HepG2 (cell line): ENCODE measurements around the gene MAGEB10. TPM values are rescaled to one million over a fixed set of nuclear protein-coding genes. Genes with fewer than 3 reads are reported as not detected.

Source experiments
- ATAC-seq: fragments of 200-7000 bp; cut with Tn5 transposase; 3 replicates; pipeline ENCODE4 v1.9.1; 2020; ENCODE audit warnings: mild to moderate bottlenecking, moderate library complexity
- BruUV-seq: library from RNA; stranded (reverse); fragments of 400-500 nt; replicated peaks from 2 replicates; lab custom pipeline; 2021; lab: Mats Ljungman, UMichigan
- CTCF ChIA-PET: fragments of 300-600 bp; formaldehyde crosslinking; extraction: SDS; loops from one replicate; lab custom pipeline; 2021; ENCODE audit warnings: low total read pairs, inconsistent platforms, low intra/inter-chr PET ratio; lab: Yijun Ruan, JAX
- POLR2A ChIA-PET: fragments of 350-600 bp; sonication (Branson Sonifier 250); formaldehyde crosslinking; loops from one replicate; lab custom pipeline; 2020; ENCODE audit warnings: antibody characterized with exemption, inconsistent platforms; lab: Yijun Ruan, JAX
- DNase-seq: peaks from one replicate; pipeline ENCODE4 v3.0.0-alpha.2; 2015; ENCODE audit warnings: low spot score
- FAIRE-seq: peaks from 3 replicates; lab custom pipeline; 2011; peaks lifted over from hg19 to GRCh38; lab: Jason Lieb, UNC
- H2AFZ ChIP-seq: one replicate; pipeline ENCODE4 v1.6.1; 2011; ENCODE audit warnings: low read length, inconsistent platforms
- H3K27ac ChIP-seq: fragments of 300-600 bp; 3 replicates; pipeline ENCODE4 v1.8.0; 2011; ENCODE audit warnings: mixed run types, mild to moderate bottlenecking, mixed read lengths, low read length, inconsistent platforms; ENCODE audit not compliant: insufficient read depth; ENCODE audit errors: extremely low read length
- H3K27me3 ChIP-seq, 2 experiments: fragments of 200-600 bp in 1 of 2; 2 replicates in 1 of 2; 3 replicates in 1 of 2; pipeline versions ENCODE4 v1.6.0 to v1.8.0; 2011; ENCODE audit warnings: low read length in 2 of 2, mild to moderate bottlenecking in 2 of 2, moderate library complexity in 2 of 2, inconsistent platforms in 1 of 2; ENCODE audit not compliant: insufficient read depth in 2 of 2, control insufficient read depth in 1 of 2
- H3K36me3 ChIP-seq, 2 experiments: fragments of 200-600 bp in 1 of 2; replicated peaks in 1 of 2; 2 replicates in 1 of 2; 3 replicates in 1 of 2; pipeline versions ENCODE4 v1.5.1 to v1.8.0; 2011; ENCODE audit warnings: low read length in 2 of 2, inconsistent platforms in 1 of 2; ENCODE audit not compliant: insufficient read depth in 2 of 2, control insufficient read depth in 1 of 2
- H3K4me1 ChIP-seq: 2 replicates; pipeline ENCODE4 v1.5.1; 2012; ENCODE audit warnings: low read length, inconsistent platforms; ENCODE audit not compliant: insufficient read depth
- H3K4me2 ChIP-seq: 2 replicates; pipeline ENCODE4 v1.6.0; 2011; ENCODE audit warnings: low read depth, low read length, inconsistent platforms
- H3K4me3 ChIP-seq, 3 experiments: fragments of 200-600 bp in 1 of 3; sonication (generic), shearing (Covaris generic) in 1 of 3; replicated peaks in 1 of 3; 2 replicates each; pipeline ENCODE4 v1.5.1; 2011 to 2016; ENCODE audit warnings: low read length in 3 of 3, inconsistent platforms in 2 of 3, low read depth in 2 of 3, mild to moderate bottlenecking in 2 of 3, control low read depth in 1 of 3, mixed read lengths in 1 of 3; ENCODE audit not compliant: insufficient read depth in 1 of 3
- H3K79me2 ChIP-seq: one replicate; pipeline ENCODE4 v1.6.1; 2011; ENCODE audit warnings: low read length, inconsistent platforms; ENCODE audit not compliant: insufficient read depth
- H3K9ac ChIP-seq: 2 replicates; pipeline ENCODE4 v1.6.0; 2011; ENCODE audit warnings: mild to moderate bottlenecking, low read depth, low read length, inconsistent platforms; ENCODE audit not compliant: insufficient read depth
- H3K9me3 ChIP-seq: 2 replicates; pipeline ENCODE4 v1.5.1; 2012; ENCODE audit warnings: mild to moderate bottlenecking, low read length
- H4K20me1 ChIP-seq: 2 replicates; pipeline ENCODE4 v1.6.0; 2011; ENCODE audit warnings: inconsistent platforms, mild to moderate bottlenecking, low read length, moderate library complexity; ENCODE audit not compliant: insufficient read depth
- CHD2 ChIP-seq: IDR thresholded peaks from 2 replicates; pipeline ENCODE4 v1.6.1; 2011; ENCODE audit warnings: low read depth, low read length, improper control_type of control experiment
- KMT2B ChIP-seq: IDR thresholded peaks from 2 replicates; pipeline ENCODE4 v1.6.1; 2016; ENCODE audit warnings: missing genetic modification reagents, missing compliant biosample characterization
- SAFB2 ChIP-seq: sonication (generic); formaldehyde crosslinking; IDR thresholded peaks from 2 replicates; pipeline ENCODE4 v1.5.1; 2020; ENCODE audit warnings: missing genetic modification reagents, low read depth, mild to moderate bottlenecking, borderline replicate concordance
- THAP9 ChIP-seq: sonication (generic); formaldehyde crosslinking; IDR thresholded peaks from 2 replicates; pipeline ENCODE4; 2020; ENCODE audit warnings: missing genetic modification reagents, mild to moderate bottlenecking, borderline replicate concordance
- TRIM24 ChIP-seq: sonication (generic); formaldehyde crosslinking; IDR thresholded peaks from 2 replicates; pipeline ENCODE4 v1.8.0; 2022; ENCODE audit warnings: mild to moderate bottlenecking, missing genetic modification reagents
- ZNF263 ChIP-seq: sonication (generic); formaldehyde crosslinking; IDR thresholded peaks from 2 replicates; pipeline ENCODE4 v1.4.0; 2020; ENCODE audit warnings: missing genetic modification reagents
- ZNF710 ChIP-seq: sonication (generic); formaldehyde crosslinking; IDR thresholded peaks from 2 replicates; pipeline ENCODE4 v1.5.0; 2020; ENCODE audit warnings: mild to moderate bottlenecking, missing genetic modification reagents, borderline replicate concordance
- ZNF746 ChIP-seq: sonication (generic); formaldehyde crosslinking; IDR thresholded peaks from 2 replicates; pipeline ENCODE4 v1.8.0; 2022; ENCODE audit warnings: mild to moderate bottlenecking, missing genetic modification reagents
- ZNF800 ChIP-seq: sonication (generic); formaldehyde crosslinking; IDR thresholded peaks from 2 replicates; pipeline ENCODE4 v1.4.0; 2020; ENCODE audit warnings: missing genetic modification reagents
- WGBS: methylation state at CpG from one replicate; pipeline ENCODE4 v1.1.6; 2017; ENCODE audit warnings: low lambda C conversion rate; 5-methylcytosine and 5-hydroxymethylcytosine counted together
- in situ Hi-C: cut with HindIII; loops from 2 replicates; pipeline ENCODE4 v1.10.0; 2017; ENCODE audit warnings: low pct_unique_long_range_greater_than_20kb; ENCODE audit not compliant: extremely low pct_ligation_motif_present
- intact Hi-C: fragments of 100-400 bp; cut with micrococcal nuclease; formaldehyde crosslinking; loops from one replicate; pipeline ENCODE4 v1.10.0; 2022; ENCODE audit not compliant: unreplicated experiment
- polyA plus RNA-seq, 8 experiments: library from polyadenylated mRNA; depleted of rRNA in 3 of 8; stranded (reverse) in 7 of 8; unstranded in 1 of 8; fragments of >200 nt; fragmentation: Illumina TruSeq in 4 of 8; extraction: Trizol in 4 of 8; gene quantifications; 2 replicates each; pipeline versions ENCODE4 v1.2.1 to v1.2.3, GENCODE V29; 2011 to 2016; ENCODE audit warnings: low read depth in 4 of 8, missing spikeins in 1 of 8, mixed read lengths in 1 of 8; ENCODE audit not compliant: insufficient read depth in 1 of 8
- total RNA-seq, 5 experiments: library from RNA; depleted of rRNA; stranded (reverse); fragments of >200 nt; fragmentation: Illumina TruSeq; extraction: Trizol; gene quantifications; 2 replicates each; pipeline ENCODE4 v1.2.3, GENCODE V29; 2016; ENCODE audit warnings: low read depth in 1 of 5

The MAGEB10 gene
- total and polyA plus RNA-seq, 2 of the 13 experiments (the other 11 are each of a cell fraction or from before 2014, with no cell fraction given) = not detected

- Histone ChIP-seq H3K79me2 (no peaks in the 10 kb centered on the region), H2AFZ (no peak overlapping the region), H3K9me3 (no peaks in the 10 kb centered on the region), H3K9ac (no peak overlapping the region), H3K27ac (no peak overlapping the region), H3K4me3 (no peak overlapping the region), H3K27me3 (no peaks in the 10 kb centered on the region), H3K36me3 (no peaks in the 10 kb centered on the region), H3K4me1 (no peaks in the 10 kb centered on the region), H4K20me1 (no peaks in the 10 kb centered on the region), H3K4me2 (no peak overlapping the region)
- in situ Hi-C loops = no loop called here
- intact Hi-C loops = no loop called here
- ATAC-seq (no peak), DNase-seq (no peak), FAIRE-seq (no peak)
- POLR2A ChIA-PET = no interaction called here
- no TSS peak for BruUV-seq
- CTCF ChIA-PET = no interaction called here
- 0% methylated on average over 1 of the region's 12 CpGs for WGBS
- TF ChIP-seq CHD2 = no peak
- TF ChIP-seq ZNF263 (CRISPR knock-in tag) = no peak
These were observed 42.1 kb upstream of the MAGEB10 start for GRCh38 chrX:27765718-27766117.

GRCh38 chrX:27767387-27767786 is 40.4 kb upstream of the MAGEB10 start:
- Histone ChIP-seq H3K27ac (no peak overlapping the region), H3K36me3 (no peaks in the 10 kb centered on the region), H4K20me1 (no peaks in the 10 kb centered on the region), H3K79me2 (no peaks in the 10 kb centered on the region), H3K9ac (no peak overlapping the region)
- TF ChIP-seq TRIM24 (CRISPR knock-in tag) (no peak), THAP9 (CRISPR knock-in tag) (no peak), ZNF710 (CRISPR knock-in tag) (no peak), ZNF746 (no peak), KMT2B (CRISPR knock-in tag) (no peak), SAFB2 (CRISPR knock-in tag) (no peak), ZNF800 (no peak)
- TF ChIP-seq, all 625 proteins: peak for 0
- ChIA-PET POLR2A (no interaction called here), CTCF (no interaction called here)
- H3K4me3 ChIP-seq = no peak overlapping the region
- no TSS peak for BruUV-seq
- no peaks in the 10 kb centered on the region for H3K9me3 ChIP-seq
- no peak for FAIRE-seq
- intact Hi-C loops (no loop called here), in situ Hi-C loops (no loop called here)
- H3K27me3 ChIP-seq = no peaks in the 10 kb centered on the region
- H3K4me2 ChIP-seq = no peak overlapping the region
- DNase-seq = no peak
- no peak overlapping the region for H2AFZ ChIP-seq
- ATAC-seq = no peak
- no peaks in the 10 kb centered on the region for H3K4me1 ChIP-seq
